ENCODE measurements around the gene VSIR.

VSIR gene

GRCh38 chr10:71796749-71797405, 23.6 kb upstream of the VSIR start:
- TF ChIP-seq EZH2phosphoT487 (IDR thresholded peaks at IDR 0.05; ENCODE audit: borderline replicate concordance) = no peak
- no peak for TF ChIP-seq CTCF (conservative IDR thresholded peaks at IDR 0.05; ENCODE audit: low read length)
- no peak overlapping the region for H3K4me2 ChIP-seq (ENCODE audit: low read depth, low read length, poor library complexity, severe bottlenecking)
- H3K27me3 ChIP-seq (ENCODE audit: insufficient read depth, low read length, poor library complexity, severe bottlenecking) = no peaks in the 10 kb centered on the region
- H3K4me3 ChIP-seq (ENCODE audit: low read length, poor library complexity, severe bottlenecking) = no peak overlapping the region
- H3F3A ChIP-seq (ENCODE audit: low read depth) = no peaks in the 10 kb centered on the region
- H3K79me2 ChIP-seq (ENCODE audit: insufficient read depth, low read length) = no peaks in the 10 kb centered on the region
- no peak overlapping the region for H3K9ac ChIP-seq (ENCODE audit: low read depth, low read length, poor library complexity, severe bottlenecking)
- peaks cover 5% of the 10 kb centered on the region for H3K4me1 ChIP-seq (ENCODE audit: insufficient read depth, low read length, poor library complexity, severe bottlenecking)
- no peaks in the 10 kb centered on the region for H3K9me3 ChIP-seq (ENCODE audit: insufficient read depth, low read depth, low read length)
- H3K36me3 ChIP-seq (ENCODE audit: insufficient read depth, low read length) = no peaks in the 10 kb centered on the region
- H2AFZ ChIP-seq (ENCODE audit: low read length) = no peak overlapping the region
- no peaks in the 10 kb centered on the region for H4K20me1 ChIP-seq (ENCODE audit: insufficient read depth, low read length, poor library complexity, severe bottlenecking)
- no peaks in the 10 kb centered on the region for H3K9me2 ChIP-seq (replicated peaks; ENCODE audit: low read depth, low read length)

GRCh38 chr10:71795248-71795647, 21.9 kb upstream of the VSIR start:
- Histone ChIP-seq H3K9me3 (ENCODE audit: insufficient read depth, low read depth, low read length) (no peaks in the 10 kb centered on the region), H3K79me2 (ENCODE audit: insufficient read depth, low read length) (no peaks in the 10 kb centered on the region), H3K9me2 (replicated peaks; ENCODE audit: low read depth, low read length) (no peaks in the 10 kb centered on the region), H4K20me1 (ENCODE audit: insufficient read depth, low read length, poor library complexity, severe bottlenecking) (no peaks in the 10 kb centered on the region), H3K27me3 (ENCODE audit: insufficient read depth, low read length, poor library complexity, severe bottlenecking) (no peaks in the 10 kb centered on the region), H3F3A (ENCODE audit: low read depth) (no peaks in the 10 kb centered on the region), H3K4me3 (ENCODE audit: low read length, poor library complexity, severe bottlenecking) (no peak overlapping the region), H2AFZ (ENCODE audit: low read length) (no peak overlapping the region), H3K4me2 (ENCODE audit: low read depth, low read length, poor library complexity, severe bottlenecking) (no peak overlapping the region), H3K36me3 (ENCODE audit: insufficient read depth, low read length) (no peaks in the 10 kb centered on the region), H3K9ac (ENCODE audit: low read depth, low read length, poor library complexity, severe bottlenecking) (no peak overlapping the region), H3K4me1 (ENCODE audit: insufficient read depth, low read length, poor library complexity, severe bottlenecking) (peaks cover 17% of the 10 kb centered on the region)
- TF ChIP-seq CTCF (conservative IDR thresholded peaks at IDR 0.05; ENCODE audit: low read length) (no peak), EZH2phosphoT487 (IDR thresholded peaks at IDR 0.05; ENCODE audit: borderline replicate concordance) (no peak)

GRCh38 chr10:71790749-71791440, 17.6 kb upstream of the VSIR start:
- Histone ChIP-seq H3K36me3 (ENCODE audit: insufficient read depth, low read length) (no peaks in the 10 kb centered on the region), H3K27me3 (ENCODE audit: insufficient read depth, low read length, poor library complexity, severe bottlenecking) (no peaks in the 10 kb centered on the region), H2AFZ (ENCODE audit: low read length) (no peak overlapping the region), H3K9ac (ENCODE audit: low read depth, low read length, poor library complexity, severe bottlenecking) (peak overlapping the region; percentile 44), H3K9me3 (ENCODE audit: insufficient read depth, low read depth, low read length) (no peaks in the 10 kb centered on the region), H3K79me2 (ENCODE audit: insufficient read depth, low read length) (no peaks in the 10 kb centered on the region), H3K4me1 (ENCODE audit: insufficient read depth, low read length, poor library complexity, severe bottlenecking) (peaks cover 13% of the 10 kb centered on the region), H3K4me3 (ENCODE audit: low read length, poor library complexity, severe bottlenecking) (no peak overlapping the region), H3K4me2 (ENCODE audit: low read depth, low read length, poor library complexity, severe bottlenecking) (peak overlapping the region; percentile 55), H4K20me1 (ENCODE audit: insufficient read depth, low read length, poor library complexity, severe bottlenecking) (no peaks in the 10 kb centered on the region), H3K9me2 (replicated peaks; ENCODE audit: low read depth, low read length) (no peaks in the 10 kb centered on the region), H3F3A (ENCODE audit: low read depth) (no peaks in the 10 kb centered on the region)
- no peak for TF ChIP-seq CTCF (conservative IDR thresholded peaks at IDR 0.05; ENCODE audit: low read length)
- TF ChIP-seq EZH2phosphoT487 (IDR thresholded peaks at IDR 0.05; ENCODE audit: borderline replicate concordance) = no peak
